C4-2B (cell line): Measurements from ENCODE around the gene MTURN.

Source experiments
- ZFX ChIP-seq: fragments of 450-650 bp; IDR thresholded peaks from 2 replicates; pipeline ENCODE4 v1.6.1; 2017
- TF ChIP-seq, protein P1 (sequence below): fragments of 450-650 bp; conservative IDR thresholded peaks from 2 replicates; pipeline ENCODE4 v1.5.1; 2017; ENCODE audit warnings: mild to moderate bottlenecking

DNA sequence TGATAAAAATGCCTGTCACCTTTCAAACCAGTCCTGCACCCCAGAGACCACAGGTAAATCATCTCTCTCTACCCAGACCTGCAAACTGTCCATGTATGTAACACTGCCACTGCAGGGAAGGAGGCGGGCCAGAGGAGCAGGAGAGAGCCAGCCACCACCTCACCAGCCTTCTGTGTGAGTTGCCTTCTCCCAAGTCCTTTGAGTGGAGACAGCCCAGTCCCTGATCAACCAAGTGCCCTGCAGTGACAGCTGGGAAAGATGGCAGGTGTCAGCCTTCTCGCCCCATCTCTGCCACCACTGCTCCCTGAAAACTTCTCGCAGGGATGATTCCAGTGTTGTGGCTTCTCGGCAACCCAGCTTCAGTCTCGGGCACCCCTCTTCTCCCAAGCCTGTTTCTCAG is 42.4 kb downstream of the MTURN start:
- TF ChIP-seq, protein P1, sequence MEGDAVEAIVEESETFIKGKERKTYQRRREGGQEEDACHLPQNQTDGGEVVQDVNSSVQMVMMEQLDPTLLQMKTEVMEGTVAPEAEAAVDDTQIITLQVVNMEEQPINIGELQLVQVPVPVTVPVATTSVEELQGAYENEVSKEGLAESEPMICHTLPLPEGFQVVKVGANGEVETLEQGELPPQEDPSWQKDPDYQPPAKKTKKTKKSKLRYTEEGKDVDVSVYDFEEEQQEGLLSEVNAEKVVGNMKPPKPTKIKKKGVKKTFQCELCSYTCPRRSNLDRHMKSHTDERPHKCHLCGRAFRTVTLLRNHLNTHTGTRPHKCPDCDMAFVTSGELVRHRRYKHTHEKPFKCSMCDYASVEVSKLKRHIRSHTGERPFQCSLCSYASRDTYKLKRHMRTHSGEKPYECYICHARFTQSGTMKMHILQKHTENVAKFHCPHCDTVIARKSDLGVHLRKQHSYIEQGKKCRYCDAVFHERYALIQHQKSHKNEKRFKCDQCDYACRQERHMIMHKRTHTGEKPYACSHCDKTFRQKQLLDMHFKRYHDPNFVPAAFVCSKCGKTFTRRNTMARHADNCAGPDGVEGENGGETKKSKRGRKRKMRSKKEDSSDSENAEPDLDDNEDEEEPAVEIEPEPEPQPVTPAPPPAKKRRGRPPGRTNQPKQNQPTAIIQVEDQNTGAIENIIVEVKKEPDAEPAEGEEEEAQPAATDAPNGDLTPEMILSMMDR, result no peak
- TF ChIP-seq ZFX, result no peak
